Ecto neural progenitor cell (in vitro differentiated cells): Measurements from ENCODE around the gene AQP6.
A peak's percentile ranks its signal among the peaks of the same experiment; 100 is the strongest.
"Not testable (repeated sequence)": the region's sequence is repeated elsewhere in the genome, so short reads cannot be mapped to it uniquely, and the experiment has no call there.

Source experiments
- DNase-seq: peaks from one replicate; pipeline ENCODE4 v3.0.0-alpha.2; 2018; ENCODE audit warnings: low spot score

The AQP6 gene

GRCh38 chr12:49969651-49970429 is 2.9 kb upstream of the AQP6 start:
- no peak for DNase-seq

GRCh38 chr12:49970658-49971057 is 2.1 kb upstream of the AQP6 start:
- DNase-seq = no peak

GRCh38 chr12:49971141-49971540 is 1.6 kb upstream of the AQP6 start:
- no peak for DNase-seq

- no peak for DNase-seq
Measured at GRCh38 chr12:49972129-49972528, 618 bp upstream of the AQP6 start.

GRCh38 chr12:49973361-49973830 is 649 bp downstream of the AQP6 start:
- DNase-seq = no peak

- DNase-seq = peak; percentile 82
Measured at GRCh38 chr12:49974231-49974675, 1.5 kb downstream of the AQP6 start.

- DNase-seq = peak; percentile 52
Measured at GRCh38 chr12:49974677-49975317, 2.0 kb downstream of the AQP6 start.

- DNase-seq = peak; percentile 54
Measured at GRCh38 chr12:49975318-49975761, 2.6 kb downstream of the AQP6 start.

- DNase-seq = no peak
Measured at GRCh38 chr12:49976557-49976956, 3.8 kb downstream of the AQP6 start.

GRCh38 chr12:49978125-49978524 is 5.4 kb downstream of the AQP6 start:
- no peak for DNase-seq

- peak; percentile 53 for DNase-seq
Measured at GRCh38 chr12:49979016-49979586, 6.4 kb downstream of the AQP6 start.

- DNase-seq = no peak
Measured at GRCh38 chr12:49979791-49980190, 7.0 kb downstream of the AQP6 start.

- peak; percentile 63 for DNase-seq
Measured at GRCh38 chr12:49980501-49981349, 8.0 kb downstream of the AQP6 start.

GRCh38 chr12:49982246-49983087 is 9.7 kb downstream of the AQP6 start:
- no peak for DNase-seq

- peak; percentile 85 for DNase-seq
Measured at GRCh38 chr12:49983892-49984291, 11.1 kb downstream of the AQP6 start.

- DNase-seq = peak; percentile 64
Measured at GRCh38 chr12:49984476-49985359, 12.0 kb downstream of the AQP6 start.

GRCh38 chr12:49985981-49986380 is 13.2 kb downstream of the AQP6 start:
- no peak for DNase-seq

GRCh38 chr12:49986476-49986875 is 13.7 kb downstream of the AQP6 start:
- DNase-seq = not testable (repeated sequence)

- no peak for DNase-seq
Measured at GRCh38 chr12:49987625-49988303, 15.0 kb downstream of the AQP6 start.
